DMS114 treated with DMSO at 0.1 percent for 48 hours (cell line): ENCODE data around the gene RAB31.

Source experiments
- DNase-seq: peaks from one replicate; lab custom pipeline; 2025; ENCODE audit not compliant: unreplicated experiment; lab: John Stamatoyannopoulos, UW

Gene RAB31

GRCh38 chr18:9787712-9788111, 79.6 kb downstream of the RAB31 start:
- DNase-seq: no peak

- no peak for DNase-seq
Measured at GRCh38 chr18:9788140-9788539, 80.0 kb downstream of the RAB31 start.

- DNase-seq: no peak
Measured at GRCh38 chr18:9788860-9789259, 80.8 kb downstream of the RAB31 start.

- DNase-seq: no peak
Measured at GRCh38 chr18:9790261-9790660, 82.2 kb downstream of the RAB31 start.

GRCh38 chr18:9791991-9792390, 83.9 kb downstream of the RAB31 start:
- no peak for DNase-seq

- DNase-seq: no peak
Measured at GRCh38 chr18:9792565-9793245, 84.6 kb downstream of the RAB31 start.

- no peak for DNase-seq
Measured at GRCh38 chr18:9796011-9796410, 87.9 kb downstream of the RAB31 start.

GRCh38 chr18:9796935-9797549, 88.9 kb downstream of the RAB31 start:
- peak; percentile 12 for DNase-seq

- no peak for DNase-seq
Measured at GRCh38 chr18:9802175-9803062, 94.3 kb downstream of the RAB31 start.

GRCh38 chr18:9803063-9803697, 95.1 kb downstream of the RAB31 start:
- no peak for DNase-seq

GRCh38 chr18:9803698-9804516, 95.8 kb downstream of the RAB31 start:
- DNase-seq: no peak

- DNase-seq: no peak
Measured at GRCh38 chr18:9804517-9805104, 96.5 kb downstream of the RAB31 start.

- DNase-seq: no peak
Measured at GRCh38 chr18:9806905-9807304, 98.8 kb downstream of the RAB31 start.

GRCh38 chr18:9808295-9809241, 100.5 kb downstream of the RAB31 start:
- peak; percentile 31 for DNase-seq

- DNase-seq: no peak
Measured at GRCh38 chr18:9809697-9810096, 101.6 kb downstream of the RAB31 start.

- no peak for DNase-seq
Measured at GRCh38 chr18:9810299-9810698, 102.2 kb downstream of the RAB31 start.

- no peak for DNase-seq
Measured at GRCh38 chr18:9810994-9811705, 103.0 kb downstream of the RAB31 start.

- no peak for DNase-seq
Measured at GRCh38 chr18:9811978-9812377, 103.9 kb downstream of the RAB31 start.
